ENCODE measurements around the gene BRSK2.
A peak's percentile ranks its signal among the peaks of the same experiment; 100 is the strongest.

The BRSK2 gene

GRCh38 chr11:1438967-1439330 lies 49.2 kb downstream of the BRSK2 start:
- H3K27ac ChIP-seq = no peak overlapping the region
- TF ChIP-seq ZFX (IDR thresholded peaks at IDR 0.05; ENCODE audit: borderline replicate concordance) = no peak
- TF ChIP-seq, protein P1, sequence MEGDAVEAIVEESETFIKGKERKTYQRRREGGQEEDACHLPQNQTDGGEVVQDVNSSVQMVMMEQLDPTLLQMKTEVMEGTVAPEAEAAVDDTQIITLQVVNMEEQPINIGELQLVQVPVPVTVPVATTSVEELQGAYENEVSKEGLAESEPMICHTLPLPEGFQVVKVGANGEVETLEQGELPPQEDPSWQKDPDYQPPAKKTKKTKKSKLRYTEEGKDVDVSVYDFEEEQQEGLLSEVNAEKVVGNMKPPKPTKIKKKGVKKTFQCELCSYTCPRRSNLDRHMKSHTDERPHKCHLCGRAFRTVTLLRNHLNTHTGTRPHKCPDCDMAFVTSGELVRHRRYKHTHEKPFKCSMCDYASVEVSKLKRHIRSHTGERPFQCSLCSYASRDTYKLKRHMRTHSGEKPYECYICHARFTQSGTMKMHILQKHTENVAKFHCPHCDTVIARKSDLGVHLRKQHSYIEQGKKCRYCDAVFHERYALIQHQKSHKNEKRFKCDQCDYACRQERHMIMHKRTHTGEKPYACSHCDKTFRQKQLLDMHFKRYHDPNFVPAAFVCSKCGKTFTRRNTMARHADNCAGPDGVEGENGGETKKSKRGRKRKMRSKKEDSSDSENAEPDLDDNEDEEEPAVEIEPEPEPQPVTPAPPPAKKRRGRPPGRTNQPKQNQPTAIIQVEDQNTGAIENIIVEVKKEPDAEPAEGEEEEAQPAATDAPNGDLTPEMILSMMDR (IDR thresholded peaks at IDR 0.05) = no peak

DNA sequence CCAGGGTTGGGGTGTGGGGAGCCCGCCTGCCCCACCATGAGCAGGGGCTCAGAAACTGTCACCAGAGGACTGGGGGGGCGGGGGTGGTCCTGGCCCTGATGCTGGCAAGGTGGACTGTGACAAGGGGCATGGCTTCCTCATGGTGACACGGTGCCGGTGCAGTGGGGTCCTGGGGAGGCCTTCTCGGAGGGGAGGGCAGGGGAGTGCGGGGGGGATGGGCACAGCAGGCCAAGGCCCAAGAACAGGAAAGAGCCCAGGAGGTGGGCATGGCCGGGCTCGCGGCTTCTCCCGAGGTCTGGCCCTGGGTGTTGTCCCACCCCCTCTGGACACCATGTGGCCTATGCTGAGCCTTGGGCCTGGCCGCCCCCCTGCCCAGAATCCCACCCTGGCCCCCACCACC lies 49.6 kb downstream of the BRSK2 start:
- TF ChIP-seq, protein P1 (IDR thresholded peaks at IDR 0.05) = no peak
- TF ChIP-seq ZFX (IDR thresholded peaks at IDR 0.05; ENCODE audit: borderline replicate concordance) = no peak
- H3K27ac ChIP-seq = no peak overlapping the region

DNA sequence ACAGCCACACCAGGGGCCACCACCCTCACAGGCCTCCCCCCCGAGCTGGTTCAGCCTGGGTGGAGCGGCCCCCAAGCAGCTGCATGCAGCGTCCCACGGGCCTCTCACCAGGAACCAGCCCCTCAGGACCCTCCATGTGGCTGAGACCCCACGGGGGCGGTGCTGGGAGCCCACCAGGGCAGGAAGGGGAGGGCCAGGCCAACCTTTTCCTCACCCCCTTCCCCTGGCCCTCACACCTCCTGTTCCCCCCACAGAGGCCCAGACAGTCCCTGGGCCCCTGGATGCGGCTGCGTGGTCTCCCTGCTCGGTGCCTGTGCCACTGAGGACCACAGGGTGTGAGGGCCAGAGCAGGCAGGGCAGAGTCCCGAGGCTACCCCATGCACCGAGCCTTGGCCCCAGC lies 50.3 kb downstream of the BRSK2 start:
- no peak overlapping the region for H3K27ac ChIP-seq
- TF ChIP-seq, protein P1 (IDR thresholded peaks at IDR 0.05) = no peak
- no peak for TF ChIP-seq ZFX (IDR thresholded peaks at IDR 0.05; ENCODE audit: borderline replicate concordance)

DNA sequence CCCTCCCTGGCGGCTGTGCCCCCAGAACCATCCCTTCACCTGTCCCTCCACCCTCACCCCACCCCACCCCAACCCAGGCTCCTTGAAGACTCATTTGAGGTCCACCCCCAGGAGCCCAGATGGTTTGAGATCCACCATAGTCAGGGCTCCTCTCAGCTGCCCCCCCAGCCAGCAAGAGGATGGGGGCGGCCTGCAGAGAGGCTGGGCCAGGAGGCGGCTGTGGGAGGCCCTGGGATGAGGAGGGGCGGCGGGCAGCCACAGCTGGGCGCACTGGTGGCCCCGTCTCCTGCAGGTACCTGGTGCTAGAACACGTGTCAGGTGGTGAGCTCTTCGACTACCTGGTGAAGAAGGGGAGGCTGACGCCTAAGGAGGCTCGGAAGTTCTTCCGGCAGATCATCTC lies 50.8 kb downstream of the BRSK2 start:
- no peak overlapping the region for H3K27ac ChIP-seq
- TF ChIP-seq, protein P1 (IDR thresholded peaks at IDR 0.05) = no peak
- TF ChIP-seq ZFX (IDR thresholded peaks at IDR 0.05; ENCODE audit: borderline replicate concordance) = no peak

DNA sequence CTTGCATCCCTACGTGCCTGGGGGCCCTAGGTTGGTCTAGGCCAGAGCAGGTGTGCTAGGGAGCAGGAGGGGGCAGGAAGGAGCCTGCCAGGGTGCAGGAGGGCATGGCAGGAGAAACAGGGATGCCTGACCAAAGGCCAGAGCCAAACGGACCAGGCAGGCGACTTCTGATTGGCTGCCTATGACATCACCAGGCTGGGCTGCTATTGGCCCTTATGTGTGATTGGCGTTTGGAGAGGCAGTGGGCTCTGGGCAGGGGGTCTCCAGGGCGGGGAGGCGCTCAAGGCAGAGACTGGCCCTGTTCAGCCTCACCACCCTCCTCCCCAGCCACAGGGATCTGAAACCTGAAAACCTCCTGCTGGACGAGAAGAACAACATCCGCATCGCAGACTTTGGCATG lies 52.4 kb downstream of the BRSK2 start:
- no peak for TF ChIP-seq ZFX (IDR thresholded peaks at IDR 0.05; ENCODE audit: borderline replicate concordance)
- TF ChIP-seq, protein P1 (IDR thresholded peaks at IDR 0.05) = no peak

DNA sequence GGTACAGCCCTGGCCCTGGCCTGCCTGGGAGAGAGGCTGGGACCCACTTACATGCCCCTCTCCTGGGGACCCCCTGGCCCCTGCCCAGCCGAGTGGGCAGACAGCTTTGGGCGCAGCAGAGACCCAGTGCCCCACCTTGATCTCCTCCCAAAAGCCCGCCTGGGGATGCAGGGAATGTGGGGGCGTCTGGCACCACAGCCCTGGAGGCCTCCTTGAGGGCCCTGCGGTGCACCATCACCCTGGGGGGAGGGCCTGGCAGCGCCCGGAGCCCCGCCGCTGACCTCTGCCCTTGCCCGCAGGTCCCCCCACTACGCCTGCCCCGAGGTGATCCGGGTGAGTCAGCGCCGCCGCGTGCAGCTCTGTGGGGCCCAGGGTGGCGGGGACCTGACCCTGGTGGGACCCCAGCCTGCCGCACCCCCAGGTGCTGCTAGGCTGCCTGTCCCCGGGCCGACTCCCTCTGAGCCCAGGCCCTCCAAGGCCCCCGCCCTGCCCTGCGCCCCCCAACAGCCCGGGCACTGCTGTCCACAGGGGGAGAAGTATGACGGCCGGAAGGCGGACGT lies 53.2 kb downstream of the BRSK2 start:
- peak overlapping the region; percentile 45; the same call in 1 of the 2 replicates for H3K27ac ChIP-seq
- TF ChIP-seq ZFX (IDR thresholded peaks at IDR 0.05; ENCODE audit: borderline replicate concordance) = no peak
- TF ChIP-seq, protein P1 (IDR thresholded peaks at IDR 0.05) = no peak

More for the DNA sequence above, 52.4 kb downstream of the BRSK2 start:
- H3K27ac ChIP-seq = peak overlapping the region; percentile 45; the same call in 1 of the 2 replicates

DNA sequence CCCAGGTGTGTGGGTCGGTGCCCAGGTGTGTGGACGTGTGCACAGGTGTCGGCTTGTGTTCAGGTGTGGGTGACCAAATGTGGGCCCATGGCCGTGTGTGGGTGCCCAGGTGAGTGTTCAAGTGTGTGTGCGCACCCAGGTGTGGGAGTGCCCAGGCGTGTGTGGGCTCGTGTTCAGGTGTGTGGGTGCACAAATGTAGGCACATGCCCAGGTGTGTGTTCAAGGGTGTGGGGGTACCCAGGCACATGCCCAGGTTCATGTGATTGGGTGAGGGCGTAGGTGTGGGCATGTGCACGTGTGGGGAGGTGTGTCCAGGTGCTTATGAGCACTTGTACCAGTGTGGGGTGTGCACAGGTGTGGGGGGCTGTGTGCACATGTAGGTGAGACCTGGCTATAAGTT lies 54.0 kb downstream of the BRSK2 start:
- H3K27ac ChIP-seq = no peak overlapping the region
- TF ChIP-seq ZFX (IDR thresholded peaks at IDR 0.05; ENCODE audit: borderline replicate concordance) = no peak
- TF ChIP-seq, protein P1 (IDR thresholded peaks at IDR 0.05) = no peak

Measured in 22Rv1 (cell line).